Ishikawa (cell line): Measurements from ENCODE around the gene HMGN3.

Experiments used
- CEBPB ChIP-seq: IDR thresholded peaks from 2 replicates; pipeline ENCODE4 v1.6.1; 2012
- CREB1 ChIP-seq: IDR thresholded peaks from 2 replicates; pipeline ENCODE4 v1.6.1; 2012; ENCODE audit warnings: low read depth
- EGR1 ChIP-seq: IDR thresholded peaks from 2 replicates; pipeline ENCODE4 v1.6.1; 2012
- EP300 ChIP-seq: IDR thresholded peaks from 2 replicates; pipeline ENCODE4 v1.6.1; 2012; ENCODE audit warnings: borderline replicate concordance
- FOXM1 ChIP-seq: IDR thresholded peaks from 2 replicates; pipeline ENCODE4 v1.6.1; 2012; ENCODE audit warnings: low read depth, borderline replicate concordance
- NFIC ChIP-seq: IDR thresholded peaks from 2 replicates; pipeline ENCODE4 v1.6.1; 2012
- RAD21 ChIP-seq: IDR thresholded peaks from 2 replicates; pipeline ENCODE4 v1.6.1; 2012; ENCODE audit warnings: low read depth
- REST ChIP-seq: IDR thresholded peaks from 2 replicates; pipeline ENCODE4 v1.6.1; 2012; ENCODE audit warnings: low read depth, mild to moderate bottlenecking
- TAF1 ChIP-seq: IDR thresholded peaks from 2 replicates; pipeline ENCODE4 v1.6.1; 2012; ENCODE audit warnings: low read depth, mild to moderate bottlenecking
- TCF12 ChIP-seq: IDR thresholded peaks from 2 replicates; pipeline ENCODE4 v1.6.1; 2012; ENCODE audit warnings: low read depth
- TEAD4 ChIP-seq: IDR thresholded peaks from 2 replicates; pipeline ENCODE4 v1.6.1; 2012
- YY1 ChIP-seq: IDR thresholded peaks from 2 replicates; pipeline ENCODE4 v1.6.1; 2012; ENCODE audit warnings: low read depth
- TF ChIP-seq, protein P1 (sequence below): IDR thresholded peaks from 2 replicates; pipeline ENCODE4 v1.6.1; 2012

GRCh38 chr6:79201983-79202382, 32.5 kb downstream of the HMGN3 start:
- TF ChIP-seq, protein P1, sequence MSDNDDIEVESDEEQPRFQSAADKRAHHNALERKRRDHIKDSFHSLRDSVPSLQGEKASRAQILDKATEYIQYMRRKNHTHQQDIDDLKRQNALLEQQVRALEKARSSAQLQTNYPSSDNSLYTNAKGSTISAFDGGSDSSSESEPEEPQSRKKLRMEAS = no peak
- TF ChIP-seq EGR1 (no peak), RAD21 (no peak), CEBPB (no peak), TEAD4 (no peak), CREB1 (no peak), FOXM1 (no peak), TCF12 (no peak), REST (no peak), NFIC (no peak), TAF1 (no peak), EP300 (no peak), YY1 (no peak)
